K562 (cell line): ENCODE measurements around the gene NEURL2. TPM values are rescaled to one million over a fixed set of nuclear protein-coding genes. Genes with fewer than 3 reads are reported as not detected.

ENCODE experiments used
- BCL6 ChIP-seq: fragments of 250-450 bp; sonication (Bioruptor Pico); IDR thresholded peaks from 2 replicates; pipeline ENCODE4 v1.4.0; 2020
- CCAR2 ChIP-seq: fragments of 200-400 bp; formaldehyde crosslinking; IDR thresholded peaks from 2 replicates; pipeline ENCODE4 v1.6.1; 2017; ENCODE audit warnings: mild to moderate bottlenecking, low read depth, low read length
- CREB1 ChIP-seq, 2 experiments: sonication (generic) in 1 of 2; formaldehyde crosslinking in 1 of 2; IDR thresholded peaks; 2 replicates each; pipeline versions ENCODE4 v1.6.1 to v1.8.0; 2012 to 2022; ENCODE audit warnings: inconsistent platforms in 1 of 2, mild to moderate bottlenecking in 1 of 2, missing genetic modification reagents in 1 of 2, moderate library complexity in 1 of 2
- FOXM1 ChIP-seq, 2 experiments: fragments of 450-650 bp in 1 of 2; sonication (generic) in 1 of 2; formaldehyde crosslinking in 1 of 2; IDR thresholded peaks; 2 replicates each; pipeline versions ENCODE4 v1.6.1 to v1.9.0; 2017 to 2022; ENCODE audit warnings: low read depth in 2 of 2, mild to moderate bottlenecking in 2 of 2, missing genetic modification reagents in 1 of 2, moderate library complexity in 1 of 2
- GATAD2B ChIP-seq: fragments of 450-650 bp; IDR thresholded peaks from 2 replicates; pipeline ENCODE4 v1.6.1; 2017; ENCODE audit warnings: mild to moderate bottlenecking, borderline replicate concordance
- HDAC1 ChIP-seq, 2 experiments: fragments of 450-650 bp; IDR thresholded peaks; 2 replicates each; pipeline ENCODE4 v1.6.1; 2016 to 2017; ENCODE audit warnings: inconsistent platforms in 1 of 2, mild to moderate bottlenecking in 1 of 2, moderate library complexity in 1 of 2
- HDGF ChIP-seq: fragments of 450-650 bp; IDR thresholded peaks from 2 replicates; pipeline ENCODE4 v1.6.1; 2016
- LCOR ChIP-seq: sonication (generic); formaldehyde crosslinking; IDR thresholded peaks from 2 replicates; pipeline ENCODE4 v1.8.0; 2022; ENCODE audit warnings: mild to moderate bottlenecking, missing genetic modification reagents
- MXI1 ChIP-seq: IDR thresholded peaks from 2 replicates; pipeline ENCODE4 v1.6.1; 2011; ENCODE audit warnings: low read depth, mild to moderate bottlenecking, improper control_type of control experiment, low read length
- NR2C1 ChIP-seq, 2 experiments: fragments of 450-650 bp; IDR thresholded peaks; 2 replicates each; pipeline ENCODE4 v1.6.1; 2017; ENCODE audit warnings: mild to moderate bottlenecking in 2 of 2, antibody characterized with exemption in 1 of 2, inconsistent platforms in 1 of 2, missing compliant biosample characterization in 1 of 2, missing genetic modification characterization in 1 of 2
- PTTG1 ChIP-seq: fragments of 450-650 bp; IDR thresholded peaks from 2 replicates; pipeline ENCODE4 v1.6.1; 2016; ENCODE audit warnings: low read depth, mild to moderate bottlenecking, missing genetic modification characterization, missing compliant biosample characterization
- SIRT6 ChIP-seq: IDR thresholded peaks from one replicate; pipeline ENCODE4 v1.6.1; 2012; ENCODE audit warnings: low read depth, mild to moderate bottlenecking, control low read depth, inconsistent platforms, low read length, moderate library complexity
- SMARCB1 ChIP-seq: IDR thresholded peaks from 2 replicates; pipeline ENCODE4 v1.6.1; 2011; ENCODE audit warnings: improper control_type of control experiment, low read depth; ENCODE audit not compliant: insufficient read length
- TAF1 ChIP-seq: IDR thresholded peaks from 2 replicates; pipeline ENCODE4 v1.6.1; 2011; ENCODE audit warnings: mild to moderate bottlenecking, low read length, moderate library complexity; ENCODE audit not compliant: insufficient read depth, control insufficient read depth, severe bottlenecking; ENCODE audit errors: extremely low read depth
- TEAD2 ChIP-seq: fragments of 450-650 bp; IDR thresholded peaks from 2 replicates; pipeline ENCODE4 v1.6.1; 2016; ENCODE audit warnings: missing genetic modification characterization, control low read depth, missing compliant biosample characterization
- TRIM28 ChIP-seq: fragments of 450-650 bp; IDR thresholded peaks from 2 replicates; pipeline ENCODE4 v1.6.1; 2017
- ZBTB7A ChIP-seq: IDR thresholded peaks from 2 replicates; pipeline ENCODE4 v1.6.1; 2011; ENCODE audit warnings: low read depth, mild to moderate bottlenecking, low read length, moderate library complexity, borderline replicate concordance; ENCODE audit not compliant: control insufficient read depth
- ZEB2 ChIP-seq: fragments of 450-650 bp; IDR thresholded peaks from 2 replicates; pipeline ENCODE4 v1.6.1; 2016
- ZNF12 ChIP-seq: sonication (generic); formaldehyde crosslinking; IDR thresholded peaks from 2 replicates; pipeline ENCODE4 v1.4.0; 2020; ENCODE audit warnings: mild to moderate bottlenecking, missing genetic modification reagents
- ZNF212 ChIP-seq: fragments of 450-650 bp; formaldehyde crosslinking; IDR thresholded peaks from 2 replicates; pipeline ENCODE4 v1.4.0; 2020; ENCODE audit warnings: mild to moderate bottlenecking
- ZNF217 ChIP-seq: sonication (generic); formaldehyde crosslinking; IDR thresholded peaks from 2 replicates; pipeline ENCODE4 v1.8.0; 2022; ENCODE audit warnings: mild to moderate bottlenecking, missing genetic modification reagents
- ZNF507 ChIP-seq: conservative IDR thresholded peaks from 2 replicates; pipeline ENCODE4 v1.6.1; 2017; ENCODE audit warnings: missing genetic modification characterization, missing compliant biosample characterization
- ZZZ3 ChIP-seq: fragments of 450-650 bp; IDR thresholded peaks from 2 replicates; pipeline ENCODE4 v1.6.1; 2016; ENCODE audit warnings: antibody characterized with exemption, mild to moderate bottlenecking, moderate library complexity
- polyA plus RNA-seq, 8 experiments: library from polyadenylated mRNA; depleted of rRNA in 4 of 8; stranded (reverse) in 5 of 8; unstranded in 3 of 8; fragments of >200 nt; fragmentation: Nextera tagmentation in 2 of 8; fragmentation: Illumina TruSeq in 1 of 8; extraction: Ambion mirVana in 2 of 8; extraction: Trizol in 1 of 8; gene quantifications; 2 replicates each; pipeline versions ENCODE4 v1.2.1 to v1.2.3, GENCODE V29; 2011 to 2014; ENCODE audit warnings: inconsistent platforms in 1 of 8, missing spikeins in 1 of 8
- total RNA-seq, 7 experiments: library from RNA; depleted of rRNA in 6 of 7; stranded (reverse); fragments of >200 nt in 6 of 7; fragmentation: Illumina TruSeq in 2 of 7; extraction: Trizol in 2 of 7; gene quantifications; 2 replicates each; pipeline versions ENCODE4 v1.2.1 to v1.2.3, GENCODE V29; 2011 to 2021; ENCODE audit warnings: low replicate concordance in 1 of 7
- TF ChIP-seq, protein P1 (sequence below): fragments of 450-650 bp; IDR thresholded peaks from 2 replicates; pipeline ENCODE4 v1.6.1; 2016; ENCODE audit warnings: antibody characterized with exemption
- TF ChIP-seq, protein P2 (sequence below): fragments of 200-800 bp; sonication (Bioruptor generic); IDR thresholded peaks from 2 replicates; pipeline ENCODE4 v1.6.1; 2017; ENCODE audit warnings: missing genetic modification characterization, missing compliant biosample characterization
- TF ChIP-seq, protein P3 (sequence below): sonication (generic); formaldehyde crosslinking; IDR thresholded peaks from 2 replicates; pipeline ENCODE4 v1.9.0; 2022; ENCODE audit warnings: mild to moderate bottlenecking, missing genetic modification reagents

NEURL2 gene
- total and polyA plus RNA-seq, 9 of the 15 experiments (the other 6 are each of a cell fraction or from before 2014, with no cell fraction given): 0.22 to 1.9 (median 0.50) TPM; not detected in 1

DNA sequence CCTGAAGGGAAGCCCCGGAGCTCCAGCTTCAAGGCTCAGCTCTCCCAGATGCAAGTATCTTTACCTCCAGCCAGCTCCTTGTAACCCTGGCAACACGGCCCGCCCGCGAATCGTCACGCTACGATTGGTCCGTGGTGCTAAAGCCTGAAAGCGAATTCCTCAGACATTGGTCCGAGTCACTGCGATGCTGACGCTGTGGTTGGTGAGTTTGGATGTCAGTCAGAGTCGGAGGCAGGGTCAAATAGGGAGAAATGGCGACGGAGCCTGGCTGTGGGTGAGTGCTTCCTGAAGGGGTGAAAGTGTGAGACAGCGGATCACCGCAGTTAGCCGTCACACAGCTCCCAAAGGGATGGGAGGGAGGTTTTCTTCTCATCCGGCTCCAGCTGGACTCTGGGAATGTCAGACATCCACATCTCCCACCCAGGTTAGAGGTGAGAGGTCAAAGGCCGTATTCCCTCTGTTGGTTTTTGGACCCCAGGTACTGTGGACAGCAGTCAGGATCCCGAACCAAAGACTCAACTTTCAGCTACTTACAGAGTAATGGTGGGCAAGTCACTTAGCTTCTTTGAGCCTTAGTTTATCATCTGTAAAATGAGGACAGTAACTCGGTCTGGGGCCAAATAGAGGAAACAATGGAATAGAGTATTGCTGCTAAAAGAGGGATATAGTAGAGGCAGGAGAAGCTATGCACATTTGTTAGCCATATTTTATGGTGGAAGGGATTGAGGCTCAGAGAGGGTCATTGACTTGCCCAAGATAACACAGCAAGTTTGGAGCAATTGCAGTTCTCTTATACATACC is 9.8 kb downstream of the NEURL2 start, which contains the start of gene ZSWIM1 (continued):
- TF ChIP-seq ZNF12 (CRISPR knock-in tag) (0 out of 2 replicates have a peak, but pooled peaks have one; percentile 58), CREB1 (IDR thresholded peaks at IDR 0.05) (peak; percentile 48; the same call in 1 of the 2 replicates), CREB1 (CRISPR knock-in tag; IDR thresholded peaks at IDR 0.05) (peak; percentile 83), ZZZ3 (no peak), SIRT6 (no peak), HDAC1 (IDR thresholded peaks at IDR 0.05) (peak in 1 of 2 experiments; percentile 71; a peak in 2 of 4 replicates), ZBTB7A (no peak), TAF1 (peak; percentile 98), NR2C1 (IDR thresholded peaks at IDR 0.05) (peak; percentile 98), NR2C1 (tag; IDR thresholded peaks at IDR 0.05) (peak; percentile 99), HDGF (peak; percentile 77; the same call in 1 of the 2 replicates), ZNF212 (CRISPR knock-in tag) (no peak), FOXM1 (IDR thresholded peaks at IDR 0.05; ENCODE audit: low read depth) (no peak), FOXM1 (CRISPR knock-in tag; IDR thresholded peaks at IDR 0.05; ENCODE audit: low read depth) (no peak), GATAD2B (no peak), LCOR (CRISPR knock-in tag) (peak; percentile 59; the same call in 1 of the 2 replicates), CCAR2 (no peak), TRIM28 (no peak), ZEB2 (no peak), TEAD2 (tag) (no peak), SMARCB1 (no peak), MXI1 (peak; percentile 97), ZNF217 (CRISPR knock-in tag) (no peak), BCL6 (CRISPR knock-in tag) (no peak), PTTG1 (tag) (0 out of 2 replicates have a peak, but pooled peaks have one; percentile 25), ZNF507 (tag) (no peak)
- TF ChIP-seq, protein P1, sequence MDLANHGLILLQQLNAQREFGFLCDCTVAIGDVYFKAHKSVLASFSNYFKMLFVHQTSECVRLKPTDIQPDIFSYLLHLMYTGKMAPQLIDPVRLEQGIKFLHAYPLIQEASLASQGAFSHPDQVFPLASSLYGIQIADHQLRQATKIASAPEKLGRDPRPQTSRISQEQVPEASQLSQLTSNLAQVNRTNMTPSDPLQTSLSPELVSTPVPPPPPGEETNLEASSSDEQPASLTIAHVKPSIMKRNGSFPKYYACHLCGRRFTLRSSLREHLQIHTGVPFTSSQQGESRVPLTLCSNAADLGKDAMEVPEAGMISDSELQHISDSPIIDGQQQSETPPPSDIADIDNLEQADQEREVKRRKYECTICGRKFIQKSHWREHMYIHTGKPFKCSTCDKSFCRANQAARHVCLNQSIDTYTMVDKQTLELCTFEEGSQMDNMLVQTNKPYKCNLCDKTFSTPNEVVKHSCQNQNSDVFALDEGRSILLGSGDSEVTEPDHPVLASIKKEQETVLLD: no peak
- TF ChIP-seq, protein P2, sequence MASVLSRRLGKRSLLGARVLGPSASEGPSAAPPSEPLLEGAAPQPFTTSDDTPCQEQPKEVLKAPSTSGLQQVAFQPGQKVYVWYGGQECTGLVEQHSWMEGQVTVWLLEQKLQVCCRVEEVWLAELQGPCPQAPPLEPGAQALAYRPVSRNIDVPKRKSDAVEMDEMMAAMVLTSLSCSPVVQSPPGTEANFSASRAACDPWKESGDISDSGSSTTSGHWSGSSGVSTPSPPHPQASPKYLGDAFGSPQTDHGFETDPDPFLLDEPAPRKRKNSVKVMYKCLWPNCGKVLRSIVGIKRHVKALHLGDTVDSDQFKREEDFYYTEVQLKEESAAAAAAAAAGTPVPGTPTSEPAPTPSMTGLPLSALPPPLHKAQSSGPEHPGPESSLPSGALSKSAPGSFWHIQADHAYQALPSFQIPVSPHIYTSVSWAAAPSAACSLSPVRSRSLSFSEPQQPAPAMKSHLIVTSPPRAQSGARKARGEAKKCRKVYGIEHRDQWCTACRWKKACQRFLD: no peak
- TF ChIP-seq, protein P3, sequence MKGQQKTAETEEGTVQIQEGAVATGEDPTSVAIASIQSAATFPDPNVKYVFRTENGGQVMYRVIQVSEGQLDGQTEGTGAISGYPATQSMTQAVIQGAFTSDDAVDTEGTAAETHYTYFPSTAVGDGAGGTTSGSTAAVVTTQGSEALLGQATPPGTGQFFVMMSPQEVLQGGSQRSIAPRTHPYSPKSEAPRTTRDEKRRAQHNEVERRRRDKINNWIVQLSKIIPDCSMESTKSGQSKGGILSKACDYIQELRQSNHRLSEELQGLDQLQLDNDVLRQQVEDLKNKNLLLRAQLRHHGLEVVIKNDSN (CRISPR knock-in tag): no peak
